Renal pelvis (tissue), 4 donors: ENCODE measurements around the gene DIAPH3. TPM values are rescaled to one million over a fixed set of nuclear protein-coding genes. Genes with fewer than 3 reads are reported as not detected.
A peak's percentile ranks its signal among the peaks of the same experiment; 100 is the strongest.

ENCODE experiments used
- DNase-seq: peaks from one replicate; pipeline ENCODE4 v3.0.0-alpha.2; 2013
- polyA plus RNA-seq, 3 donors: library from polyadenylated mRNA; unstranded; fragments of 120-200 nt; gene quantifications; one replicate each; pipeline ENCODE4 v1.2.1, GENCODE V29; 2013; ENCODE audit not compliant: insufficient read length in 3 of 3

The DIAPH3 gene
- polyA plus RNA-seq, 3 donors = 11.5 to 12.9 (median 11.6) TPM

- no peak for DNase-seq
Observed at GRCh38 chr13:59780058-59780457, 383.7 kb downstream of the DIAPH3 start.

- DNase-seq = no peak
Observed at GRCh38 chr13:59776924-59777690, 386.6 kb downstream of the DIAPH3 start.

- peak; percentile 33 for DNase-seq
Observed at GRCh38 chr13:59774491-59774971, 389.2 kb downstream of the DIAPH3 start.

- no peak for DNase-seq
Observed at GRCh38 chr13:59771272-59771671, 392.5 kb downstream of the DIAPH3 start.

GRCh38 chr13:59770451-59770850, 393.3 kb downstream of the DIAPH3 start:
- DNase-seq = no peak

GRCh38 chr13:59766236-59766635, 397.5 kb downstream of the DIAPH3 start:
- no peak for DNase-seq

GRCh38 chr13:59755632-59756290, 408.0 kb downstream of the DIAPH3 start:
- no peak for DNase-seq

- DNase-seq = no peak
Observed at GRCh38 chr13:59754411-59754810, 409.3 kb downstream of the DIAPH3 start.

- DNase-seq = peak; percentile 73
Observed at GRCh38 chr13:59750860-59751259, 412.9 kb downstream of the DIAPH3 start.

GRCh38 chr13:59748046-59748445, 415.7 kb downstream of the DIAPH3 start:
- DNase-seq = no peak

GRCh38 chr13:59747529-59747928, 416.2 kb downstream of the DIAPH3 start:
- DNase-seq = no peak

GRCh38 chr13:59746291-59746962, 417.3 kb downstream of the DIAPH3 start:
- DNase-seq = no peak

- peak; percentile 20 for DNase-seq
Observed at GRCh38 chr13:59745392-59745788, 418.3 kb downstream of the DIAPH3 start.

- DNase-seq = no peak
Observed at GRCh38 chr13:59744747-59745391, 418.9 kb downstream of the DIAPH3 start.

- no peak for DNase-seq
Observed at GRCh38 chr13:59743195-59743594, 420.5 kb downstream of the DIAPH3 start.

- no peak for DNase-seq
Observed at GRCh38 chr13:59742467-59742866, 421.3 kb downstream of the DIAPH3 start.

- no peak for DNase-seq
Observed at GRCh38 chr13:59738921-59739320, 424.8 kb downstream of the DIAPH3 start.

- no peak for DNase-seq
Observed at GRCh38 chr13:59734393-59734792, 429.3 kb downstream of the DIAPH3 start.

GRCh38 chr13:59733744-59734143, 430.0 kb downstream of the DIAPH3 start:
- DNase-seq = no peak

- no peak for DNase-seq
Observed at GRCh38 chr13:59730026-59730425, 433.7 kb downstream of the DIAPH3 start.

GRCh38 chr13:59728896-59729545, 434.7 kb downstream of the DIAPH3 start:
- no peak for DNase-seq
